Spleen (tissue), 11 donors: Measurements from ENCODE around the gene MT1X. TPM values are rescaled to one million over a fixed set of nuclear protein-coding genes. Genes with fewer than 3 reads are reported as not detected.

ENCODE experiments used
- DNase-seq: peaks from one replicate; pipeline ENCODE4 v3.0.0-alpha.2; 2020
- H3K27ac ChIP-seq, 8 donors: fragments of 200-600 bp; sonication (generic) in 7 of 8; 1 replicate in 4 of 8; 2 replicates in 4 of 8; pipeline versions ENCODE4 v1.5.0 to v1.8.0; 2016 to 2021; ENCODE audit warnings: inconsistent platforms in 4 of 8, mild to moderate bottlenecking in 4 of 8, moderate library complexity in 1 of 8
- H3K27me3 ChIP-seq, 7 donors: fragments of 200-600 bp; sonication (generic) in 6 of 7; replicated peaks in 1 of 7; 1 replicate in 4 of 7; 2 replicates in 3 of 7; pipeline versions ENCODE4 v1.5.0 to v1.8.0; 2016 to 2021; ENCODE audit warnings: inconsistent platforms in 3 of 7, mild to moderate bottlenecking in 1 of 7
- H3K36me3 ChIP-seq, 6 donors: fragments of 200-600 bp; sonication (generic) in 5 of 6; 1 replicate in 4 of 6; 2 replicates in 2 of 6; pipeline versions ENCODE4 v1.5.0 to v1.8.0; 2016 to 2021; ENCODE audit warnings: inconsistent platforms in 2 of 6
- H3K4me1 ChIP-seq, 6 donors: fragments of 200-600 bp; sonication (generic) in 5 of 6; 1 replicate in 3 of 6; 2 replicates in 3 of 6; pipeline versions ENCODE4 v1.5.0 to v1.8.0; 2016 to 2021; ENCODE audit warnings: inconsistent platforms in 3 of 6
- H3K4me3 ChIP-seq, 8 donors: fragments of 200-600 bp; sonication (generic) in 7 of 8; 1 replicate in 4 of 8; 2 replicates in 4 of 8; pipeline versions ENCODE4 v1.5.0 to v1.8.0; 2016 to 2021; ENCODE audit warnings: inconsistent platforms in 4 of 8, mild to moderate bottlenecking in 4 of 8, moderate library complexity in 2 of 8
- H3K9me3 ChIP-seq, 8 donors: fragments of 200-600 bp; sonication (generic) in 7 of 8; 1 replicate in 4 of 8; 2 replicates in 4 of 8; pipeline versions ENCODE4 v1.5.0 to v1.8.0; 2016 to 2021; ENCODE audit warnings: inconsistent platforms in 4 of 8
- POLR2A ChIP-seq, 3 donors: fragments of 450-650 bp; IDR thresholded peaks; one replicate each; pipeline ENCODE4 v1.5.1; 2017; ENCODE audit warnings: antibody characterized with exemption in 3 of 3, mild to moderate bottlenecking in 1 of 3
- POLR2AphosphoS5 ChIP-seq, 3 donors: sonication (generic); formaldehyde crosslinking; IDR thresholded peaks; one replicate each; pipeline ENCODE4 v1.5.1; 2017; ENCODE audit warnings: antibody characterized with exemption in 3 of 3
- WGBS, 5 donors: extraction: QIAGEN DNeasy Blood & Tissue Kit in 3 of 5; methylation state at CpG; one replicate each; pipeline versions ENCODE4 v1.1.5 to v1.1.7; 2013 to 2018; 5-methylcytosine and 5-hydroxymethylcytosine counted together
- intact Hi-C: fragments of 100-400 bp; cut with DNase I; formaldehyde crosslinking; loops from one replicate; pipeline ENCODE4 v1.15.0; 2023; ENCODE audit warnings: low total_unique reads
- polyA plus RNA-seq, 3 donors: library from polyadenylated mRNA; stranded (reverse); fragments of 200-250 nt; gene quantifications; one replicate each; pipeline ENCODE4 v1.2.1, GENCODE V29; 2013
- total RNA-seq, 7 donors: library from RNA; depleted of rRNA in 3 of 7; stranded (reverse); fragments of >200 nt in 3 of 7; fragmentation: NEBNext Ultra II Directional in 4 of 7; extraction: Animal tissue kit (Norgen Biotek cat#: 25700) in 4 of 7; gene quantifications; one replicate each; pipeline versions ENCODE4 v1.1.0 to v1.2.1, GENCODE V29; 2016 to 2021
- TF ChIP-seq, protein P1 (sequence below), 11 experiments: fragments of 200-600 bp in 7 of 11; fragments of 450-650 bp in 4 of 11; sonication (generic) in 4 of 11; IDR thresholded peaks in 8 of 11; conservative IDR thresholded peaks in 3 of 11; 1 replicate in 7 of 11; 2 replicates in 4 of 11; pipeline versions ENCODE4 v1.4.0 to v1.8.0; 2016 to 2021; ENCODE audit warnings: antibody characterized with exemption in 11 of 11, inconsistent platforms in 4 of 11, mild to moderate bottlenecking in 1 of 11
- donor health status: healthy with polysubstance abuse.
- donor health status: DM: no; HTN: no; CAD: no; lungs with moderate emphysema.
- donor health status: DM: no; HTN: no; CAD: no.
- donor health status: Bipolar disorder and iron deficiency.
- donor health status: healthy.
- donor health status: DM: no; HTN: no; CAD: no.
- donor health status: DM: yes; HTN: yes; CAD: no.

The MT1X gene
- total and polyA plus RNA-seq, 10 donors = 13.0 to 113 (median 28.2) TPM

DNA sequence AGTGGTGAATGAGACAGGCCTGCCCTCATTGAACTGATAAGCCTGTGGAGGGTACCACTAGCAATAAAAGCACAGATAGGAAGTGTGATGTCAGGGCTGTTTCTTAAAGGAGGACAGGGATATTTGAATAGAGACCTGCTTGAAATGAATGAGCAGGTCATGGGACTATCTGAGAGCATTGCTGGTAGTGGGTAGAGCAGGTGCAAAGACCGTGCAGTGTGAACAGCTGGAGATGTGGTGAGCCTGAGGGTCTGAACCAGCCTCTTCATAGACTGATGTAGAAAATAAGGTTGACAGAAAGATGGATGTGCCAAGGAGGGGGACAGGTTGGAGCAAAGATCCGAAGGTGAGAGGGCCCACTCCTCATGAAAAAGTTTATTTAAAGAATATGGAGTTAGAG is 50.1 kb downstream of the MT1X start:
- Histone ChIP-seq H3K36me3 (peaks cover 0 to 5% (median 0%) of the 10 kb centered on the region in 6 donors), H3K4me3 (no peak overlapping the region), H3K4me1 (peaks cover 13 to 89% (median 56%) of the 10 kb centered on the region in 6 donors), H3K9me3 (no peaks in the 10 kb centered on the region), H3K27me3 (no peaks in the 10 kb centered on the region), H3K27ac (no peak overlapping the region)
- no peak for DNase-seq
- WGBS, 5 donors = 68 to 84% (median 80%) methylated on average over 2 of the region's 2 CpGs
- intact Hi-C loops = no loop called here
- TF ChIP-seq POLR2A (IDR thresholded peaks at IDR 0.05) (no peak), POLR2AphosphoS5 (IDR thresholded peaks at IDR 0.05) (no peak)
- TF ChIP-seq, protein P1, sequence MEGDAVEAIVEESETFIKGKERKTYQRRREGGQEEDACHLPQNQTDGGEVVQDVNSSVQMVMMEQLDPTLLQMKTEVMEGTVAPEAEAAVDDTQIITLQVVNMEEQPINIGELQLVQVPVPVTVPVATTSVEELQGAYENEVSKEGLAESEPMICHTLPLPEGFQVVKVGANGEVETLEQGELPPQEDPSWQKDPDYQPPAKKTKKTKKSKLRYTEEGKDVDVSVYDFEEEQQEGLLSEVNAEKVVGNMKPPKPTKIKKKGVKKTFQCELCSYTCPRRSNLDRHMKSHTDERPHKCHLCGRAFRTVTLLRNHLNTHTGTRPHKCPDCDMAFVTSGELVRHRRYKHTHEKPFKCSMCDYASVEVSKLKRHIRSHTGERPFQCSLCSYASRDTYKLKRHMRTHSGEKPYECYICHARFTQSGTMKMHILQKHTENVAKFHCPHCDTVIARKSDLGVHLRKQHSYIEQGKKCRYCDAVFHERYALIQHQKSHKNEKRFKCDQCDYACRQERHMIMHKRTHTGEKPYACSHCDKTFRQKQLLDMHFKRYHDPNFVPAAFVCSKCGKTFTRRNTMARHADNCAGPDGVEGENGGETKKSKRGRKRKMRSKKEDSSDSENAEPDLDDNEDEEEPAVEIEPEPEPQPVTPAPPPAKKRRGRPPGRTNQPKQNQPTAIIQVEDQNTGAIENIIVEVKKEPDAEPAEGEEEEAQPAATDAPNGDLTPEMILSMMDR (IDR thresholded peaks at IDR 0.05 in 8 of 11, conservative IDR thresholded peaks at IDR 0.05 in 3 of 11) = no peak

DNA sequence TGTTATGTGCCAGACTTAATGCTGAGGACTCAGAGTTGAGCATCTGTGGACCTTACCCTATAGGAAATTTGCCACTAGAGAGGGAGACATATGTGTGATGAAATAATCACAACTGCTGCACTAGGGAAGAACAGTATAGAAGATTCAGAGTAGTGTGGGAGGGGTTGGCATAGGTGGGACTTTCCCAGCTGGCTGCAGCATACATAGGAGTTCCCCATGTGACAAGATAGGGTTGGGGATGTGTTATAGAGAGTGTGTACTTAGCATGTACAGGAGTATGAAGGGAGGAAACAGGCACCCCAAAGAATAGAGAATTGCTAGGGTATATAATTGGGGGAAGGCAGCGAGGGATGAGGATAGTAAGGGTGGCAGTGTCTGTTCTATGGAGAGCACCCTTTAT is 50.6 kb downstream of the MT1X start:
- TF ChIP-seq, protein P1 (IDR thresholded peaks at IDR 0.05 in 8 of 11, conservative IDR thresholded peaks at IDR 0.05 in 3 of 11) = no peak
- TF ChIP-seq POLR2AphosphoS5 (IDR thresholded peaks at IDR 0.05) = no peak
- no peak for TF ChIP-seq POLR2A (IDR thresholded peaks at IDR 0.05)
- H3K4me3 ChIP-seq = no peak overlapping the region

More for the DNA sequence above, 50.6 kb downstream of the MT1X start:
- H3K36me3 ChIP-seq = peaks cover 0 to 5% (median 0%) of the 10 kb centered on the region in 6 donors
- no peak for DNase-seq
- H3K9me3 ChIP-seq = no peaks in the 10 kb centered on the region
- H3K4me1 ChIP-seq = peaks cover 13 to 84% (median 56%) of the 10 kb centered on the region in 6 donors
- H3K27me3 ChIP-seq = no peaks in the 10 kb centered on the region
- WGBS, 5 donors = 87 to 100% (median 94%) methylated on average over 1 of the region's 1 CpG
- intact Hi-C loops = no loop called here
- no peak overlapping the region for H3K27ac ChIP-seq

Other genes starting within 250 kb of the MT1X start
- 10 to 100 TPM; 52.8 to 93.0 (median 83.2) TPM for gene NUDT21, start 231.1 kb upstream of the MT1X start, total RNA-seq
- 10 to 100 TPM; 19.4 to 36.8 (median 29.2) TPM for gene NUDT21, start 231.1 kb upstream of the MT1X start, polyA plus RNA-seq
- 10 to 100 TPM; 22.8 to 34.7 (median 30.5) TPM for gene OGFOD1, start 230.9 kb upstream of the MT1X start, total RNA-seq
- 10 to 100 TPM in 2 of 3 donors, 1 to 10 TPM in 1; 6.9 to 11.6 (median 10.3) TPM for gene OGFOD1, start 230.9 kb upstream of the MT1X start, polyA plus RNA-seq
- gene BBS2, start 162.4 kb upstream of the MT1X start, total RNA-seq = 10 to 100 TPM; 29.1 to 70.3 (median 52.8) TPM
- gene BBS2, start 162.4 kb upstream of the MT1X start, polyA plus RNA-seq = 10 to 100 TPM; 22.9 to 52.5 (median 33.3) TPM
- not detected for gene MT4, start 117.4 kb upstream of the MT1X start, total RNA-seq
- not detected for gene MT4, start 117.4 kb upstream of the MT1X start, polyA plus RNA-seq
- under 1 TPM in 1 of 7 donors, not detected in 6; 0.77 TPM for gene MT3, start 92.9 kb upstream of the MT1X start, total RNA-seq
- 10 to 100 TPM in 1 of 3 donors, 1 to 10 TPM in 1, not detected in 1; 1.5 to 11.5 TPM for gene MT3, start 92.9 kb upstream of the MT1X start, polyA plus RNA-seq
- 10 to 100 TPM; 25.3 to 96.9 (median 43.8) TPM for gene MT2A, start 73.9 kb upstream of the MT1X start, total RNA-seq
- 100 to 1,000 TPM in 2 of 3 donors, 10 to 100 TPM in 1; 73.3 to 176 (median 112) TPM for gene MT2A, start 73.9 kb upstream of the MT1X start, polyA plus RNA-seq
- 10 to 100 TPM in 6 of 7 donors, 1 to 10 TPM in 1; 2.5 to 49.6 (median 19.7) TPM for gene MT1E, start 56.7 kb upstream of the MT1X start, total RNA-seq
- gene MT1E, start 56.7 kb upstream of the MT1X start, polyA plus RNA-seq = 10 to 100 TPM; 21.0 to 34.0 (median 33.0) TPM
- gene MT1M, start 49.8 kb upstream of the MT1X start, total RNA-seq = 1 to 10 TPM in 6 of 7 donors, under 1 TPM in 1; 0.44 to 6.1 (median 3.5) TPM
- gene MT1M, start 49.8 kb upstream of the MT1X start, polyA plus RNA-seq = 10 to 100 TPM in 1 of 3 donors, 1 to 10 TPM in 1, under 1 TPM in 1; 0.93 to 11.8 (median 7.6) TPM
- 10 to 100 TPM in 1 of 7 donors, 1 to 10 TPM in 2, not detected in 4; 1.5 to 27.3 (median 1.5) TPM for gene MT1A, start 43.8 kb upstream of the MT1X start, total RNA-seq
- gene MT1A, start 43.8 kb upstream of the MT1X start, polyA plus RNA-seq = 10 to 100 TPM in 1 of 3 donors, 1 to 10 TPM in 2; 1.1 to 14.2 (median 8.5) TPM
- not detected for gene MT1B, start 30.6 kb upstream of the MT1X start, total RNA-seq
- gene MT1B, start 30.6 kb upstream of the MT1X start, polyA plus RNA-seq = not detected
- gene MT1F, start 24.5 kb upstream of the MT1X start, total RNA-seq = 10 to 100 TPM in 6 of 7 donors, 1 to 10 TPM in 1; 6.4 to 21.0 (median 13.6) TPM
- gene MT1F, start 24.5 kb upstream of the MT1X start, polyA plus RNA-seq = 10 to 100 TPM; 16.6 to 20.1 (median 19.4) TPM
- gene MT1G, start 14.4 kb upstream of the MT1X start, total RNA-seq = 1 to 10 TPM in 2 of 7 donors, not detected in 5; 1.1 to 3.9 TPM
- gene MT1G, start 14.4 kb upstream of the MT1X start, polyA plus RNA-seq = 10 to 100 TPM in 2 of 3 donors, 1 to 10 TPM in 1; 3.2 to 12.2 (median 12.1) TPM
- not detected for gene MT1H, start 12.7 kb upstream of the MT1X start, total RNA-seq
- gene MT1H, start 12.7 kb upstream of the MT1X start, polyA plus RNA-seq = 1 to 10 TPM in 1 of 3 donors, under 1 TPM in 2; 0.54 to 1.1 (median 0.96) TPM
- gene NUP93, start 47.7 kb downstream of the MT1X start, total RNA-seq = 100 to 1,000 TPM in 1 of 7 donors, 10 to 100 TPM in 6; 29.2 to 102 (median 69.2) TPM
- gene NUP93, start 47.7 kb downstream of the MT1X start, polyA plus RNA-seq = 10 to 100 TPM; 41.1 to 58.3 (median 55.0) TPM
- gene SLC12A3, start 182.7 kb downstream of the MT1X start, total RNA-seq = 1 to 10 TPM in 3 of 7 donors, under 1 TPM in 4; 0.42 to 2.6 (median 0.94) TPM
- gene SLC12A3, start 182.7 kb downstream of the MT1X start, polyA plus RNA-seq = 1 to 10 TPM in 2 of 3 donors, under 1 TPM in 1; 0.46 to 2.3 (median 1.9) TPM
- gene HERPUD1, start 249.7 kb downstream of the MT1X start, total RNA-seq = 100 to 1,000 TPM; 162 to 370 (median 205) TPM
- gene HERPUD1, start 249.7 kb downstream of the MT1X start, polyA plus RNA-seq = 100 to 1,000 TPM in 1 of 3 donors, 10 to 100 TPM in 2; 84.1 to 105 (median 92.5) TPM